Natural killer cell (primary cell): ENCODE measurements around the gene OTOF. TPM values are rescaled to one million over a fixed set of nuclear protein-coding genes. Genes with fewer than 3 reads are reported as not detected.

Experiments used
- ATAC-seq, 3 donors: fragments of 150-1000 bp in 2 of 3; fragments of 200-7000 bp in 1 of 3; cut with Tn5 transposase; 1 replicate in 1 of 3; 2 replicates in 2 of 3; pipeline ENCODE4 v1.10.0; 2021; ENCODE audit warnings: mild to moderate bottlenecking in 2 of 3, moderate library complexity in 2 of 3
- DNase-seq, 2 donors: peaks; one replicate each; pipeline versions ENCODE4 v3.0.0 to v3.0.0-alpha.2; 2013 to 2021; ENCODE audit warnings: mixed read lengths in 1 of 2
- H3K27ac ChIP-seq: one replicate; pipeline ENCODE4 v1.5.1; 2013; ENCODE audit warnings: mild to moderate bottlenecking, low read length
- H3K27me3 ChIP-seq: one replicate; pipeline ENCODE4 v1.6.1; 2013; ENCODE audit warnings: low read length; ENCODE audit not compliant: control insufficient read depth, insufficient read depth
- H3K36me3 ChIP-seq: one replicate; pipeline ENCODE4 v1.6.1; 2013; ENCODE audit warnings: low read length; ENCODE audit not compliant: control insufficient read depth, insufficient read depth
- H3K4me1 ChIP-seq: one replicate; pipeline ENCODE4 v1.6.1; 2013; ENCODE audit warnings: low read length; ENCODE audit not compliant: control insufficient read depth, insufficient read depth
- H3K4me3 ChIP-seq: one replicate; pipeline ENCODE4 v1.5.1; 2013; ENCODE audit warnings: low read length
- H3K9me3 ChIP-seq: one replicate; pipeline ENCODE4 v1.6.1; 2013; ENCODE audit warnings: low read length; ENCODE audit not compliant: control insufficient read depth, insufficient read depth
- H3K27ac Mint-ChIP-seq, 2 donors: one replicate each; pipeline ENCODE4 v1.8.0; 2022; ENCODE audit warnings: mild to moderate bottlenecking in 2 of 2, mixed read lengths in 2 of 2, moderate library complexity in 1 of 2
- H3K27me3 Mint-ChIP-seq, 2 donors: one replicate each; pipeline ENCODE4 v1.8.0; 2022; ENCODE audit warnings: low read depth in 2 of 2, mixed read lengths in 2 of 2
- H3K36me3 Mint-ChIP-seq: one replicate; pipeline ENCODE4 v1.8.0; 2022; ENCODE audit warnings: mixed read lengths
- H3K4me1 Mint-ChIP-seq, 2 donors: one replicate each; pipeline ENCODE4 v1.8.0; 2022; ENCODE audit warnings: mixed read lengths in 2 of 2
- H3K4me3 Mint-ChIP-seq: one replicate; pipeline ENCODE4 v1.8.0; 2022; ENCODE audit warnings: mild to moderate bottlenecking, moderate library complexity, mixed read lengths
- H3K9me3 Mint-ChIP-seq, 2 donors: one replicate each; pipeline ENCODE4 v1.8.0; 2022; ENCODE audit warnings: mixed read lengths in 2 of 2
- CTCF ChIP-seq: fragments of 200-600 bp; IDR thresholded peaks from one replicate; pipeline ENCODE4 v1.8.0; 2022; ENCODE audit warnings: antibody characterized with exemption
- WGBS: methylation state at CpG from one replicate; pipeline ENCODE4 v1.1.7; 2013; ENCODE audit warnings: missing lambda C conversion rate; ENCODE audit not compliant: insufficient coverage; 5-methylcytosine and 5-hydroxymethylcytosine counted together
- intact Hi-C: fragments of 100-400 bp; cut with micrococcal nuclease; formaldehyde crosslinking; loops from one replicate; pipeline ENCODE4 v1.14.2; 2022
- total RNA-seq, 4 donors: library from RNA; stranded (reverse); fragments of 120-200 nt in 1 of 4; gene quantifications; one replicate each; pipeline versions ENCODE4 v1.2.3 to v1.2.4, GENCODE V29; 2013 to 2022

The OTOF gene
- total RNA-seq, 3 donors from 2014 or later (not counting 1 experiment from before 2014, with no cell fraction given) = 0.66 to 3.7 (median 1.4) TPM

- ATAC-seq (no peak), DNase-seq (no peak)
- H3K27me3 ChIP-seq = no peaks in the 10 kb centered on the region
- peaks cover 0 to 10% of the 10 kb centered on the region in 2 donors for H3K4me1 Mint-ChIP-seq
- no peaks in the 10 kb centered on the region for H3K9me3 Mint-ChIP-seq
- TF ChIP-seq CTCF = no peak
- no peak overlapping the region for H3K4me3 Mint-ChIP-seq
- intact Hi-C loops = no loop called here
- 71% methylated on average over 4 of the region's 4 CpGs for WGBS
- H3K4me3 ChIP-seq = no peak overlapping the region
- H3K36me3 ChIP-seq = no peaks in the 10 kb centered on the region
- no peaks in the 10 kb centered on the region for H3K36me3 Mint-ChIP-seq
- peaks cover 16 to 22% of the 10 kb centered on the region in 2 donors for H3K27me3 Mint-ChIP-seq
- H3K27ac Mint-ChIP-seq = no peak overlapping the region
- peaks cover 10% of the 10 kb centered on the region for H3K4me1 ChIP-seq
- H3K27ac ChIP-seq = no peak overlapping the region
- no peaks in the 10 kb centered on the region for H3K9me3 ChIP-seq
These were observed 22.5 kb upstream of the OTOF start for GRCh38 chr2:26500406-26500805.

GRCh38 chr2:26495705-26496297, 17.9 kb upstream of the OTOF start:
- Histone ChIP-seq H3K27me3 (no peaks in the 10 kb centered on the region), H3K4me1 (no peaks in the 10 kb centered on the region), H3K36me3 (no peaks in the 10 kb centered on the region), H3K27ac (no peak overlapping the region), H3K4me3 (no peak overlapping the region), H3K9me3 (no peaks in the 10 kb centered on the region)
- Mint-ChIP-seq H3K27me3 (peaks cover 5 to 16% of the 10 kb centered on the region in 2 donors), H3K9me3 (no peaks in the 10 kb centered on the region), H3K4me3 (no peak overlapping the region), H3K36me3 (no peaks in the 10 kb centered on the region), H3K27ac (no peak overlapping the region), H3K4me1 (no peaks in the 10 kb centered on the region)
- 91% methylated on average over 8 of the region's 8 CpGs for WGBS
- TF ChIP-seq CTCF = no peak
- ATAC-seq (no peak), DNase-seq (no peak)
- intact Hi-C loops = no loop called here

- Histone ChIP-seq H3K4me3 (no peak overlapping the region), H3K4me1 (no peaks in the 10 kb centered on the region), H3K36me3 (no peaks in the 10 kb centered on the region), H3K9me3 (no peaks in the 10 kb centered on the region), H3K27me3 (no peaks in the 10 kb centered on the region), H3K27ac (no peak overlapping the region)
- Mint-ChIP-seq H3K36me3 (no peaks in the 10 kb centered on the region), H3K4me1 (no peaks in the 10 kb centered on the region), H3K27ac (no peak overlapping the region), H3K27me3 (peaks cover 5 to 16% of the 10 kb centered on the region in 2 donors), H3K4me3 (no peak overlapping the region), H3K9me3 (no peaks in the 10 kb centered on the region)
- DNase-seq = no peak
- no peak for ATAC-seq
- intact Hi-C loops = no loop called here
- 89% methylated on average over 8 of the region's 8 CpGs for WGBS
- TF ChIP-seq CTCF = no peak
These were observed 17.0 kb upstream of the OTOF start for GRCh38 chr2:26494891-26495290.

GRCh38 chr2:26494199-26494598, 16.3 kb upstream of the OTOF start:
- TF ChIP-seq CTCF = no peak
- 83% methylated on average over 4 of the region's 4 CpGs for WGBS
- no peaks in the 10 kb centered on the region for H3K4me1 ChIP-seq
- no peak overlapping the region for H3K4me3 ChIP-seq
- H3K27ac ChIP-seq = no peak overlapping the region
- ATAC-seq (no peak), DNase-seq (no peak)
- no peaks in the 10 kb centered on the region for H3K36me3 Mint-ChIP-seq
- intact Hi-C loops = no loop called here
- H3K27ac Mint-ChIP-seq = no peak overlapping the region
- H3K9me3 ChIP-seq = no peaks in the 10 kb centered on the region
- H3K27me3 Mint-ChIP-seq = peaks cover 5 to 16% of the 10 kb centered on the region in 2 donors
- H3K4me3 Mint-ChIP-seq = no peak overlapping the region
- H3K36me3 ChIP-seq = no peaks in the 10 kb centered on the region
- no peaks in the 10 kb centered on the region for H3K27me3 ChIP-seq
- H3K9me3 Mint-ChIP-seq = no peaks in the 10 kb centered on the region
- H3K4me1 Mint-ChIP-seq = no peaks in the 10 kb centered on the region
